Esophagus muscularis mucosa (tissue), 4 donors: ENCODE data around the gene ITLN2. TPM values are rescaled to one million over a fixed set of nuclear protein-coding genes. Genes with fewer than 3 reads are reported as not detected.
"Not testable (repeated sequence)": the region's sequence is repeated elsewhere in the genome, so short reads cannot be mapped to it uniquely, and the experiment has no call there.

Experiments
- DNase-seq: peaks from one replicate; pipeline ENCODE4 v3.0.0-alpha.2; 2017; ENCODE audit errors: extremely low spot score
- H3K27ac ChIP-seq, 4 donors: fragments of 200-600 bp; sonication (generic); replicated peaks in 1 of 4; 1 replicate in 3 of 4; 2 replicates in 1 of 4; pipeline ENCODE4 v1.5.1; 2016 to 2019; ENCODE audit warnings: mild to moderate bottlenecking in 1 of 4
- H3K27me3 ChIP-seq, 4 donors: fragments of 200-600 bp; sonication (generic); one replicate each; pipeline versions ENCODE4 v1.5.1 to v1.6.0; 2016 to 2019
- H3K36me3 ChIP-seq, 4 donors: fragments of 200-600 bp; sonication (generic); one replicate each; pipeline ENCODE4 v1.5.1; 2016 to 2019
- H3K4me1 ChIP-seq, 4 donors: fragments of 200-600 bp; sonication (generic); one replicate each; pipeline ENCODE4 v1.5.1; 2016 to 2019
- H3K4me3 ChIP-seq, 4 donors: fragments of 200-600 bp; sonication (generic); 1 replicate in 2 of 4; 2 replicates in 2 of 4; pipeline ENCODE4 v1.5.1; 2016 to 2019; ENCODE audit warnings: mild to moderate bottlenecking in 4 of 4, moderate library complexity in 1 of 4
- H3K9me3 ChIP-seq, 4 donors: fragments of 200-600 bp; sonication (generic); 1 replicate in 3 of 4; 2 replicates in 1 of 4; pipeline ENCODE4 v1.5.1; 2016 to 2019
- EP300 ChIP-seq: sonication (generic); formaldehyde crosslinking; IDR thresholded peaks from one replicate; pipeline ENCODE4 v1.6.1; 2017; ENCODE audit warnings: antibody characterized with exemption
- POLR2A ChIP-seq: fragments of 450-650 bp; IDR thresholded peaks from one replicate; pipeline ENCODE4 v1.6.1; 2017; ENCODE audit warnings: antibody characterized with exemption, moderate library complexity, mild to moderate bottlenecking, low read depth
- POLR2AphosphoS5 ChIP-seq, 2 donors: sonication (generic); formaldehyde crosslinking; IDR thresholded peaks; one replicate each; pipeline ENCODE4 v1.6.1; 2017; ENCODE audit warnings: antibody characterized with exemption in 2 of 2
- WGBS: methylation state at CpG from one replicate; pipeline ENCODE4 v1.1.5; 2018; 5-methylcytosine and 5-hydroxymethylcytosine counted together
- intact Hi-C: fragments of 100-400 bp; cut with DNase I; formaldehyde crosslinking; loops from one replicate; pipeline ENCODE4 v1.15.1; 2023
- total RNA-seq, 4 donors: library from RNA; depleted of rRNA; stranded (reverse); fragments of >200 nt; gene quantifications; one replicate each; pipeline versions ENCODE4 v1.1.0 to v1.2.1, GENCODE V29; 2016
- TF ChIP-seq, protein P1 (sequence below), 3 experiments: fragments of 200-600 bp in 2 of 3; fragments of 450-650 bp in 1 of 3; sonication (generic) in 2 of 3; IDR thresholded peaks; one replicate each; pipeline ENCODE4 v1.5.1; 2017 to 2019; ENCODE audit warnings: antibody characterized with exemption in 3 of 3, mild to moderate bottlenecking in 2 of 3, moderate library complexity in 1 of 3

Gene ITLN2
- total RNA-seq, 4 donors from 2014 or later: not detected

GRCh38 chr1:160997323-160998038 is 42.9 kb upstream of the ITLN2 start:
- peak in 1 of 2 donors; percentile 63 for TF ChIP-seq POLR2AphosphoS5 (IDR thresholded peaks at IDR 0.05)
- TF ChIP-seq, protein P1, sequence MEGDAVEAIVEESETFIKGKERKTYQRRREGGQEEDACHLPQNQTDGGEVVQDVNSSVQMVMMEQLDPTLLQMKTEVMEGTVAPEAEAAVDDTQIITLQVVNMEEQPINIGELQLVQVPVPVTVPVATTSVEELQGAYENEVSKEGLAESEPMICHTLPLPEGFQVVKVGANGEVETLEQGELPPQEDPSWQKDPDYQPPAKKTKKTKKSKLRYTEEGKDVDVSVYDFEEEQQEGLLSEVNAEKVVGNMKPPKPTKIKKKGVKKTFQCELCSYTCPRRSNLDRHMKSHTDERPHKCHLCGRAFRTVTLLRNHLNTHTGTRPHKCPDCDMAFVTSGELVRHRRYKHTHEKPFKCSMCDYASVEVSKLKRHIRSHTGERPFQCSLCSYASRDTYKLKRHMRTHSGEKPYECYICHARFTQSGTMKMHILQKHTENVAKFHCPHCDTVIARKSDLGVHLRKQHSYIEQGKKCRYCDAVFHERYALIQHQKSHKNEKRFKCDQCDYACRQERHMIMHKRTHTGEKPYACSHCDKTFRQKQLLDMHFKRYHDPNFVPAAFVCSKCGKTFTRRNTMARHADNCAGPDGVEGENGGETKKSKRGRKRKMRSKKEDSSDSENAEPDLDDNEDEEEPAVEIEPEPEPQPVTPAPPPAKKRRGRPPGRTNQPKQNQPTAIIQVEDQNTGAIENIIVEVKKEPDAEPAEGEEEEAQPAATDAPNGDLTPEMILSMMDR (IDR thresholded peaks at IDR 0.05): peak; percentile 24 to 54 (median 25)
- TF ChIP-seq POLR2A: no peak
- WGBS: 88% methylated on average over 1 of the region's 1 CpG
- peaks cover 0 to 10% (median 0%) of the 10 kb centered on the region in 4 donors for H3K4me1 ChIP-seq
- intact Hi-C loops: loop anchor here (5.0 kb wide), 1 partner anchor 100 kb away; the partner anchor contains the start of gene KLHDC9
- H3K4me3 ChIP-seq: no peak overlapping the region
- no peaks in the 10 kb centered on the region for H3K27me3 ChIP-seq
- peaks cover 0 to 28% (median 21%) of the 10 kb centered on the region in 4 donors for H3K36me3 ChIP-seq
- DNase-seq: no peak
- H3K27ac ChIP-seq: peak overlapping the region in 3 of 4 donors; percentile 5 to 58 (median 48)
- no peaks in the 10 kb centered on the region for H3K9me3 ChIP-seq

DNA sequence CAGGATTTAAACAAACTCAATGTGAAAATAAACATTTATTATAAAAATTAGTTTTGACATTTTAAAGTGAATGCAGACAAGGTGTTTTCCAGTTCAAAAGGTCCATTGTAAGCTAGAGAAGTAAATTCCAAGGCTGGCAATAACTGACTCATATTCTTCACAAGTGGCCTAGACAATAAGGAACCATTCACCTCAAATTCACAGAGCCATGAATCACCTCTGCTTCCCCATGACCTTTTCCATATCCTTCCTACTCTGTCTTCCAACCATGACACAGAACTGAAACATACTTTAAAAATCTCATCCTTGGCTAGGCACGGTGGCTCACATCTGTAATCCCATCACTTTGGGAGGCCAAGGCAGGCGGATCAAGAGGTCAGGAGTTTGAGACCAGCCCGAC is 41.6 kb upstream of the ITLN2 start:
- Histone ChIP-seq H3K9me3 (no peaks in the 10 kb centered on the region), H3K4me3 (no peak overlapping the region), H3K4me1 (peaks cover 0 to 7% (median 0%) of the 10 kb centered on the region in 4 donors), H3K36me3 (peaks cover 0 to 28% (median 21%) of the 10 kb centered on the region in 4 donors), H3K27ac (no peak overlapping the region), H3K27me3 (no peaks in the 10 kb centered on the region)
- intact Hi-C loops: loop anchor here (5.0 kb wide), 1 partner anchor 101 kb away; the partner anchor contains the start of gene KLHDC9
- no peak for DNase-seq
- WGBS: 84% methylated on average over 3 of the region's 3 CpGs
- TF ChIP-seq POLR2A: no peak

GRCh38 chr1:160993544-160994193 is 39.1 kb upstream of the ITLN2 start:
- TF ChIP-seq EP300 (no peak), POLR2A (no peak)
- TF ChIP-seq, protein P1 (IDR thresholded peaks at IDR 0.05): peak; percentile 14 to 23 (median 19)
- Histone ChIP-seq H3K4me3 (no peak overlapping the region), H3K27ac (no peak overlapping the region), H3K27me3 (no peaks in the 10 kb centered on the region), H3K4me1 (peaks cover 0 to 10% (median 6%) of the 10 kb centered on the region in 4 donors), H3K36me3 (peaks cover 0 to 5% (median 3%) of the 10 kb centered on the region in 4 donors), H3K9me3 (no peaks in the 10 kb centered on the region)
- DNase-seq: no peak
- intact Hi-C loops: no loop called here
- whole genome bisulfite sequencing: 74% methylated on average over 14 of the region's 14 CpGs

DNA sequence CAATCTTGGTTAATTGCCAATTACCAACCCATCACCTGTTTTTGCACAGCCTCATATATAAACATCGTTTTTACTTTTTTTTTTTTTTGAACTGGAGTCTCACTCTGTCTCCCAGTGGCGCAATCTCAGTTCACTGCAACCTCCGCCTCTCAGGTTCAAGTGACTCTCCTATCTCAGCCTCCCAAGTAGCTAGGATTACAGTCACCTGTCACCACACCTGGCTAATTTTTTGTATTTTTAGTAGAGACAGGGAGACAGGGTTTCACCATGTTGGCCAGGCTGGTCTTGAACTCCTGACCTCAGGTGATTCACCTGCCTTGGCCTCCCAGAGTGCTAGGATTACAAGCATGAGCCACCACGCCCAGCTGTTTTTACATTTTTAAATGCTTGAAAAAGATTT is 37.4 kb upstream of the ITLN2 start:
- 93% methylated on average over 4 of the region's 4 CpGs for WGBS
- H3K9me3 ChIP-seq, DNase-seq, H3K27ac ChIP-seq, H3K4me3 ChIP-seq, H3K4me1 ChIP-seq, intact Hi-C loops, H3K27me3 ChIP-seq, H3K36me3 ChIP-seq: not testable (repeated sequence)

GRCh38 chr1:160987359-160988050 is 32.9 kb upstream of the ITLN2 start:
- H3K27ac ChIP-seq: no peak overlapping the region
- WGBS: 78% methylated on average over 8 of the region's 8 CpGs
- no peak overlapping the region for H3K4me3 ChIP-seq
- intact Hi-C loops: no loop called here
- DNase-seq: no peak
- TF ChIP-seq POLR2A: no peak
- TF ChIP-seq EP300: no peak
- no peak for TF ChIP-seq POLR2AphosphoS5 (IDR thresholded peaks at IDR 0.05)
- TF ChIP-seq, protein P1 (IDR thresholded peaks at IDR 0.05): no peak
- H3K9me3 ChIP-seq: no peaks in the 10 kb centered on the region
- H3K36me3 ChIP-seq: no peaks in the 10 kb centered on the region
- peaks cover 0 to 10% (median 3%) of the 10 kb centered on the region in 4 donors for H3K4me1 ChIP-seq
- peaks cover 0 to 12% (median 0%) of the 10 kb centered on the region in 4 donors for H3K27me3 ChIP-seq
